ENCODE results near the gene MVP.

GRCh38 chr16:29840240-29840639 lies 20.0 kb downstream of the MVP start:
- TF ChIP-seq CTCF (IDR thresholded peaks at IDR 0.05; ENCODE audit: poor library complexity, severe bottlenecking), result no peak
- TF ChIP-seq POLR2AphosphoS5 (IDR thresholded peaks at IDR 0.05), result no peak
- no peak for TF ChIP-seq EP300 (conservative IDR thresholded peaks at IDR 0.05; ENCODE audit: poor library complexity, severe bottlenecking)
- TF ChIP-seq EZH2 (IDR thresholded peaks at IDR 0.05; ENCODE audit: borderline replicate concordance, insufficient read depth, low read length, poor library complexity, severe bottlenecking), result no peak
- no peak for TF ChIP-seq RAD21 (conservative IDR thresholded peaks at IDR 0.05)
- no peak for TF ChIP-seq REST (IDR thresholded peaks at IDR 0.05; ENCODE audit: borderline replicate concordance)

Measured in neural cell (in vitro differentiated cells).